ENCODE results near the gene BLMH.

The BLMH gene

DNA sequence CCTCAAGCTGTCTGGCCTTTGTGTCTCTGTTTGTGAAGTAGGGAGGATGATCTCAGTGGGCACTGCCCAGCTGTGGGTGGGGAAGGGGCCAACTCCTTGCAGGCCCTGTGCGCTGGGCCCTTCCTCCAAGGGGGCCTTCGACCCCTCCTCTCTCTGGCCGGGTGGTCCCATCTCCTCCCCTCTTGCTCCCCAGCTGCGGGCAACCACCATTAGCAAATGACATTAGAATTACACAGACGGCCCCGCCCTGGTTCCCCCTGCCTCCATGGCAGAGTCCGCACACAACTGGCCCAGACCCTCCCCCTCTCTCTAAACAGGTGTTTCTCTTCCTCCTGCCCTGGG, 53.8 kb downstream of the BLMH start:
- H2AFZ ChIP-seq (ENCODE audit: low read length), result no peak overlapping the region
- H3K9ac ChIP-seq (ENCODE audit: low read depth, low read length, poor library complexity, severe bottlenecking), result no peak overlapping the region
- H3K79me2 ChIP-seq (ENCODE audit: insufficient read depth, low read length), result no peaks in the 10 kb centered on the region
- H4K20me1 ChIP-seq (ENCODE audit: insufficient read depth, low read length, poor library complexity, severe bottlenecking), result no peaks in the 10 kb centered on the region
- H3K4me1 ChIP-seq (ENCODE audit: insufficient read depth, low read length, poor library complexity, severe bottlenecking), result no peaks in the 10 kb centered on the region
- H3K4me3 ChIP-seq (ENCODE audit: low read length, poor library complexity, severe bottlenecking), result no peak overlapping the region
- no peaks in the 10 kb centered on the region for H3F3A ChIP-seq (ENCODE audit: low read depth)
- H3K9me2 ChIP-seq (replicated peaks; ENCODE audit: low read depth, low read length), result no peaks in the 10 kb centered on the region
- TF ChIP-seq EZH2phosphoT487 (IDR thresholded peaks at IDR 0.05; ENCODE audit: borderline replicate concordance), result no peak
- TF ChIP-seq, protein P1, sequence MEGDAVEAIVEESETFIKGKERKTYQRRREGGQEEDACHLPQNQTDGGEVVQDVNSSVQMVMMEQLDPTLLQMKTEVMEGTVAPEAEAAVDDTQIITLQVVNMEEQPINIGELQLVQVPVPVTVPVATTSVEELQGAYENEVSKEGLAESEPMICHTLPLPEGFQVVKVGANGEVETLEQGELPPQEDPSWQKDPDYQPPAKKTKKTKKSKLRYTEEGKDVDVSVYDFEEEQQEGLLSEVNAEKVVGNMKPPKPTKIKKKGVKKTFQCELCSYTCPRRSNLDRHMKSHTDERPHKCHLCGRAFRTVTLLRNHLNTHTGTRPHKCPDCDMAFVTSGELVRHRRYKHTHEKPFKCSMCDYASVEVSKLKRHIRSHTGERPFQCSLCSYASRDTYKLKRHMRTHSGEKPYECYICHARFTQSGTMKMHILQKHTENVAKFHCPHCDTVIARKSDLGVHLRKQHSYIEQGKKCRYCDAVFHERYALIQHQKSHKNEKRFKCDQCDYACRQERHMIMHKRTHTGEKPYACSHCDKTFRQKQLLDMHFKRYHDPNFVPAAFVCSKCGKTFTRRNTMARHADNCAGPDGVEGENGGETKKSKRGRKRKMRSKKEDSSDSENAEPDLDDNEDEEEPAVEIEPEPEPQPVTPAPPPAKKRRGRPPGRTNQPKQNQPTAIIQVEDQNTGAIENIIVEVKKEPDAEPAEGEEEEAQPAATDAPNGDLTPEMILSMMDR (conservative IDR thresholded peaks at IDR 0.05; ENCODE audit: low read length), result no peak
- H3K9me3 ChIP-seq (ENCODE audit: insufficient read depth, low read depth, low read length), result no peaks in the 10 kb centered on the region
- H3K27me3 ChIP-seq (ENCODE audit: insufficient read depth, low read length, poor library complexity, severe bottlenecking), result no peaks in the 10 kb centered on the region
- no peak overlapping the region for H3K4me2 ChIP-seq (ENCODE audit: low read depth, low read length, poor library complexity, severe bottlenecking)
- H3K36me3 ChIP-seq (ENCODE audit: insufficient read depth, low read length), result no peaks in the 10 kb centered on the region

GRCh38 chr17:30237296-30238002, 54.3 kb downstream of the BLMH start:
- no peaks in the 10 kb centered on the region for H3K4me1 ChIP-seq (ENCODE audit: insufficient read depth, low read length, poor library complexity, severe bottlenecking)
- no peaks in the 10 kb centered on the region for H3F3A ChIP-seq (ENCODE audit: low read depth)
- H3K79me2 ChIP-seq (ENCODE audit: insufficient read depth, low read length), result no peaks in the 10 kb centered on the region
- no peak overlapping the region for H3K4me3 ChIP-seq (ENCODE audit: low read length, poor library complexity, severe bottlenecking)
- no peaks in the 10 kb centered on the region for H3K27me3 ChIP-seq (ENCODE audit: insufficient read depth, low read length, poor library complexity, severe bottlenecking)
- TF ChIP-seq EZH2phosphoT487 (IDR thresholded peaks at IDR 0.05; ENCODE audit: borderline replicate concordance), result no peak
- TF ChIP-seq, protein P1 (conservative IDR thresholded peaks at IDR 0.05; ENCODE audit: low read length), result no peak
- H4K20me1 ChIP-seq (ENCODE audit: insufficient read depth, low read length, poor library complexity, severe bottlenecking), result no peaks in the 10 kb centered on the region
- H3K36me3 ChIP-seq (ENCODE audit: insufficient read depth, low read length), result no peaks in the 10 kb centered on the region
- H3K9me3 ChIP-seq (ENCODE audit: insufficient read depth, low read depth, low read length), result no peaks in the 10 kb centered on the region
- H3K9ac ChIP-seq (ENCODE audit: low read depth, low read length, poor library complexity, severe bottlenecking), result no peak overlapping the region
- H3K9me2 ChIP-seq (replicated peaks; ENCODE audit: low read depth, low read length), result no peaks in the 10 kb centered on the region
- H3K4me2 ChIP-seq (ENCODE audit: low read depth, low read length, poor library complexity, severe bottlenecking), result no peak overlapping the region
- no peak overlapping the region for H2AFZ ChIP-seq (ENCODE audit: low read length)

GRCh38 chr17:30236766-30237165, 55.0 kb downstream of the BLMH start:
- H3K4me3 ChIP-seq (ENCODE audit: low read length, poor library complexity, severe bottlenecking), result no peak overlapping the region
- no peaks in the 10 kb centered on the region for H4K20me1 ChIP-seq (ENCODE audit: insufficient read depth, low read length, poor library complexity, severe bottlenecking)
- no peaks in the 10 kb centered on the region for H3K36me3 ChIP-seq (ENCODE audit: insufficient read depth, low read length)
- H3K4me1 ChIP-seq (ENCODE audit: insufficient read depth, low read length, poor library complexity, severe bottlenecking), result no peaks in the 10 kb centered on the region
- no peaks in the 10 kb centered on the region for H3F3A ChIP-seq (ENCODE audit: low read depth)
- no peak overlapping the region for H2AFZ ChIP-seq (ENCODE audit: low read length)
- TF ChIP-seq, protein P1 (conservative IDR thresholded peaks at IDR 0.05; ENCODE audit: low read length), result no peak
- TF ChIP-seq EZH2phosphoT487 (IDR thresholded peaks at IDR 0.05; ENCODE audit: borderline replicate concordance), result no peak
- H3K9me3 ChIP-seq (ENCODE audit: insufficient read depth, low read depth, low read length), result no peaks in the 10 kb centered on the region
- H3K79me2 ChIP-seq (ENCODE audit: insufficient read depth, low read length), result no peaks in the 10 kb centered on the region
- no peaks in the 10 kb centered on the region for H3K9me2 ChIP-seq (replicated peaks; ENCODE audit: low read depth, low read length)
- H3K9ac ChIP-seq (ENCODE audit: low read depth, low read length, poor library complexity, severe bottlenecking), result no peak overlapping the region
- no peak overlapping the region for H3K4me2 ChIP-seq (ENCODE audit: low read depth, low read length, poor library complexity, severe bottlenecking)
- H3K27me3 ChIP-seq (ENCODE audit: insufficient read depth, low read length, poor library complexity, severe bottlenecking), result no peaks in the 10 kb centered on the region
